HCT116 (cell line): ENCODE data around the gene SYNC. TPM values are rescaled to one million over a fixed set of nuclear protein-coding genes. Genes with fewer than 3 reads are reported as not detected.

Source experiments
- ATAC-seq: fragments of 200-7000 bp; cut with Tn5 transposase; 2 replicates; pipeline ENCODE4 v1.9.1; 2020; ENCODE audit warnings: mild to moderate bottlenecking, moderate library complexity
- BruUV-seq: library from RNA; stranded (reverse); fragments of 400-500 nt; replicated peaks from 2 replicates; lab custom pipeline; 2021; lab: Mats Ljungman, UMichigan
- CTCF ChIA-PET: fragments of 300-600 bp; sonication (Branson Sonifier 250); formaldehyde crosslinking; loops from one replicate; lab custom pipeline; 2021; ENCODE audit warnings: antibody characterized with exemption; lab: Charles Lee
- POLR2A ChIA-PET: fragments of 300-600, 350-600 bp; sonication (Branson Sonifier 250); formaldehyde crosslinking; loops from one replicate; lab custom pipeline; 2021; ENCODE audit warnings: antibody characterized with exemption; lab: Charles Lee
- RAD21 ChIA-PET, 2 experiments: fragments of 300-600 bp; sonication (Branson Sonifier 250); formaldehyde crosslinking; loops; one replicate each; lab custom pipeline; 2023; ENCODE audit warnings: low total read pairs in 2 of 2; ENCODE audit not compliant: uncharacterized antibody in 2 of 2, unreplicated experiment in 2 of 2, low non-redundant PET in 1 of 2; lab: Charles Lee
- DNase-seq: peaks from one replicate; pipeline ENCODE4 v3.0.0-alpha.2; 2010; ENCODE audit warnings: low read depth, low spot score
- H2AFZ ChIP-seq: fragments of 200-600 bp; shearing (Covaris generic), sonication (generic); 2 replicates; pipeline ENCODE4 v1.6.1; 2017; ENCODE audit warnings: low read depth, mixed run types, mixed read lengths, antibody characterized with exemption, low read length; ENCODE audit not compliant: poor library complexity, severe bottlenecking
- H3K27ac ChIP-seq: 2 replicates; pipeline ENCODE4 v1.5.1; 2012; ENCODE audit warnings: low read depth, low read length
- H3K27me3 ChIP-seq: fragments of 200-600 bp; sonication (generic); 2 replicates; pipeline ENCODE4 v1.6.1; 2016; ENCODE audit warnings: mixed run types, low read length, mixed read lengths; ENCODE audit not compliant: insufficient read depth
- H3K36me3 ChIP-seq, 2 experiments: fragments of 200-500 bp in 1 of 2; fragments of 200-600 bp in 1 of 2; sonication (Bioruptor generic) in 1 of 2; sonication (generic) in 1 of 2; 2 replicates each; pipeline versions ENCODE4 v1.5.1 to v1.6.1; 2014 to 2016; ENCODE audit warnings: low read length in 2 of 2, inconsistent platforms in 1 of 2, mixed read lengths in 1 of 2, mixed run types in 1 of 2; ENCODE audit not compliant: insufficient read depth in 2 of 2, control insufficient read depth in 1 of 2
- H3K4me1 ChIP-seq, 2 experiments: fragments of 200-600 bp in 1 of 2; sonication (generic) in 1 of 2; 2 replicates each; pipeline versions ENCODE4 v1.5.1 to v1.6.1; 2012 to 2017; ENCODE audit warnings: low read length in 2 of 2, inconsistent platforms in 1 of 2, mild to moderate bottlenecking in 1 of 2, mixed read lengths in 1 of 2, mixed run types in 1 of 2, moderate library complexity in 1 of 2; ENCODE audit not compliant: insufficient read depth in 2 of 2, control insufficient read depth in 1 of 2
- H3K4me2 ChIP-seq: fragments of 200-600 bp; sonication (generic); 2 replicates; pipeline ENCODE4 v1.6.1; 2017; ENCODE audit warnings: mixed run types, low read length, mixed read lengths
- H3K4me3 ChIP-seq, 2 experiments: fragments of 200-600 bp in 1 of 2; sonication (generic) in 1 of 2; replicated peaks in 1 of 2; 2 replicates each; pipeline ENCODE4 v1.5.1; 2011 to 2016; ENCODE audit warnings: low read length in 2 of 2, control low read depth in 1 of 2, low read depth in 1 of 2, mild to moderate bottlenecking in 1 of 2, mixed read lengths in 1 of 2, mixed run types in 1 of 2
- H3K79me2 ChIP-seq: fragments of 200-600 bp; sonication (generic); 2 replicates; pipeline ENCODE4 v1.6.1; 2017; ENCODE audit warnings: mild to moderate bottlenecking, mixed run types, low read length, moderate library complexity, mixed read lengths; ENCODE audit not compliant: insufficient read depth
- H3K9ac ChIP-seq: fragments of 200-600 bp; sonication (generic); 2 replicates; pipeline ENCODE4 v1.6.1; 2016; ENCODE audit warnings: low read length, mixed read lengths
- H3K9me2 ChIP-seq: fragments of 200-600 bp; sonication (generic), shearing (Covaris generic); 2 replicates; pipeline ENCODE4 v1.6.1; 2017; ENCODE audit warnings: mixed run types, mild to moderate bottlenecking, moderate library complexity; ENCODE audit not compliant: insufficient read depth
- H3K9me3 ChIP-seq, 2 experiments: fragments of 200-500 bp in 1 of 2; fragments of 200-600 bp in 1 of 2; sonication (Bioruptor generic) in 1 of 2; sonication (generic) in 1 of 2; 2 replicates each; pipeline ENCODE4 v1.6.1; 2014 to 2017; ENCODE audit warnings: low read length in 2 of 2, mixed read lengths in 2 of 2, inconsistent platforms in 1 of 2, low read depth in 1 of 2, mild to moderate bottlenecking in 1 of 2, mixed run types in 1 of 2, moderate library complexity in 1 of 2; ENCODE audit not compliant: control insufficient read depth in 1 of 2, insufficient read depth in 1 of 2
- H4K20me1 ChIP-seq: fragments of 200-600 bp; sonication (generic), shearing (Covaris generic); 2 replicates; pipeline ENCODE4 v1.6.1; 2017; ENCODE audit warnings: mixed run types, mild to moderate bottlenecking, moderate library complexity; ENCODE audit not compliant: insufficient read depth
- ATF3 ChIP-seq: IDR thresholded peaks from 2 replicates; pipeline ENCODE4 v1.6.1; 2012
- CBX3 ChIP-seq: IDR thresholded peaks from 2 replicates; pipeline ENCODE4 v1.6.1; 2012; ENCODE audit warnings: low read depth
- EZH2 ChIP-seq: fragments of 200-600 bp; sonication (generic); IDR thresholded peaks from 2 replicates; pipeline ENCODE4 v1.6.1; 2017; ENCODE audit warnings: antibody characterized with exemption, mixed run types
- POLR2A ChIP-seq: IDR thresholded peaks from 2 replicates; pipeline ENCODE4 v1.7.0; 2011; ENCODE audit warnings: borderline replicate concordance; ENCODE audit not compliant: insufficient read depth, insufficient read length; ENCODE audit errors: extremely low read depth
- SP1 ChIP-seq: IDR thresholded peaks from 2 replicates; pipeline ENCODE4 v1.6.1; 2012; ENCODE audit warnings: low read depth
- ZBTB33 ChIP-seq: IDR thresholded peaks from 2 replicates; pipeline ENCODE4 v1.6.1; 2011; ENCODE audit warnings: mild to moderate bottlenecking, low read length, moderate library complexity; ENCODE audit not compliant: insufficient replicate concordance; ENCODE audit errors: extremely low read depth
- ZFX ChIP-seq: fragments of 450-650 bp; IDR thresholded peaks from 2 replicates; pipeline ENCODE4 v1.6.1; 2017
- ZNF274 ChIP-seq: fragments of 200-500 bp; sonication (Bioruptor generic); IDR thresholded peaks from 2 replicates; pipeline ENCODE4 v1.6.1; 2014; ENCODE audit warnings: mild to moderate bottlenecking, low read depth, low read length, inconsistent platforms
- intact Hi-C: fragments of 100-400 bp; cut with micrococcal nuclease; formaldehyde crosslinking; loops from 2 replicates; pipeline ENCODE4 v1.10.0; 2022
- total RNA-seq: library from RNA; stranded (reverse); gene quantifications from one replicate; pipeline ENCODE4 v1.2.1, GENCODE V29; 2021; ENCODE audit not compliant: unreplicated experiment

The SYNC gene
- total RNA-seq, 1 experiment from 2014 or later = 1.3 TPM

- Histone ChIP-seq H3K9me2 (no peaks in the 10 kb centered on the region), H3K36me3 (peaks cover 55 to 68% of the 10 kb centered on the region in 2 experiments), H3K27ac (no peak overlapping the region), H3K27me3 (no peaks in the 10 kb centered on the region), H3K79me2 (peaks cover 97% of the 10 kb centered on the region), H3K4me3 (no peak overlapping the region), H4K20me1 (peaks cover 16% of the 10 kb centered on the region; the same call in 1 of the 2 replicates), H2AFZ (no peak overlapping the region), H3K4me1 (no peaks in the 10 kb centered on the region), H3K9me3 (no peaks in the 10 kb centered on the region), H3K4me2 (no peak overlapping the region), H3K9ac (no peak overlapping the region)
- ChIA-PET POLR2A (no interaction called here), RAD21 (no interaction called here), CTCF (no interaction called here)
- ATAC-seq (no peak), DNase-seq (no peak)
- TF ChIP-seq POLR2A (no peak), ZNF274 (no peak), ZFX (no peak), ATF3 (no peak), SP1 (no peak), EZH2 (no peak), ZBTB33 (no peak), CBX3 (no peak)
- no TSS peak for BruUV-seq
- intact Hi-C loops = loop anchor here (10.0 kb wide), 1 partner anchor 135 kb away; no protein-coding TSS in a partner anchor
Measured at GRCh38 chr1:32659581-32659980, 43.0 kb downstream of the SYNC start.
